Epithelial cell of esophagus (primary cell): ENCODE results near the gene FAAP20.

Source experiments
- DNase-seq: peaks from one replicate; pipeline ENCODE4 v3.0.0; 2010; ENCODE audit warnings: low read depth
- H3K4me3 ChIP-seq: 2 replicates; pipeline ENCODE4 v1.5.1; 2011; ENCODE audit warnings: mild to moderate bottlenecking, low read length, control low read depth
- CTCF ChIP-seq: IDR thresholded peaks from 2 replicates; pipeline ENCODE4 v1.5.1; 2011; ENCODE audit warnings: low read depth, mild to moderate bottlenecking, low read length, control low read depth, inconsistent platforms; ENCODE audit not compliant: insufficient read depth; ENCODE audit errors: missing control alignments

FAAP20 gene

GRCh38 chr1:2170211-2170610 is 24.4 kb downstream of the FAAP20 start:
- no peak for DNase-seq
- TF ChIP-seq CTCF, result no peak
- H3K4me3 ChIP-seq, result no peak overlapping the region

- H3K4me3 ChIP-seq, result no peak overlapping the region
- TF ChIP-seq CTCF, result no peak
- DNase-seq, result no peak
Observed at GRCh38 chr1:2169200-2169836, 25.3 kb downstream of the FAAP20 start.

GRCh38 chr1:2168535-2168934 is 26.0 kb downstream of the FAAP20 start:
- no peak overlapping the region for H3K4me3 ChIP-seq
- no peak for TF ChIP-seq CTCF
- DNase-seq, result no peak

GRCh38 chr1:2168090-2168489 is 26.5 kb downstream of the FAAP20 start:
- no peak for DNase-seq
- H3K4me3 ChIP-seq, result no peak overlapping the region
- no peak for TF ChIP-seq CTCF

GRCh38 chr1:2166695-2167094 is 27.9 kb downstream of the FAAP20 start:
- no peak overlapping the region for H3K4me3 ChIP-seq
- no peak for TF ChIP-seq CTCF
- DNase-seq, result no peak

- DNase-seq, result no peak
- TF ChIP-seq CTCF, result no peak
- no peak overlapping the region for H3K4me3 ChIP-seq
Observed at GRCh38 chr1:2166254-2166653, 28.3 kb downstream of the FAAP20 start.

GRCh38 chr1:2165646-2166045 is 28.9 kb downstream of the FAAP20 start:
- no peak for DNase-seq
- no peak for TF ChIP-seq CTCF
- no peak overlapping the region for H3K4me3 ChIP-seq
